ENCODE data around the gene HNRNPLL.

- no peak for TF ChIP-seq CTCF (conservative IDR thresholded peaks at IDR 0.05)
- TF ChIP-seq ZFX (IDR thresholded peaks at IDR 0.05): no peak
Measured at GRCh38 chr2:38619458-38620164, 16.9 kb upstream of the HNRNPLL start.
